SJCRH30 (cell line): Measurements from ENCODE around the gene SLC24A5. TPM values are rescaled to one million over a fixed set of nuclear protein-coding genes. Genes with fewer than 3 reads are reported as not detected.
A peak's percentile ranks its signal among the peaks of the same experiment; 100 is the strongest.

Source experiments
- DNase-seq, 2 experiments: peaks; one replicate each; pipeline ENCODE4 v3.0.0-alpha.2; 2015 to 2020
- H3K27ac ChIP-seq: fragments of 250-450 bp; sonication (Bioruptor Pico); 2 replicates; pipeline ENCODE4 v1.5.1; 2020; ENCODE audit warnings: mild to moderate bottlenecking, moderate library complexity
- H3K27me3 ChIP-seq: fragments of 250-450 bp; sonication (Bioruptor Pico); 2 replicates; pipeline ENCODE4 v1.5.1; 2020; ENCODE audit warnings: mild to moderate bottlenecking, moderate library complexity
- H3K36me3 ChIP-seq: fragments of 250-450 bp; sonication (Bioruptor Pico); 2 replicates; pipeline ENCODE4 v1.5.1; 2020; ENCODE audit warnings: mild to moderate bottlenecking, moderate library complexity
- H3K4me1 ChIP-seq: fragments of 250-450 bp; sonication (Bioruptor Pico); 2 replicates; pipeline ENCODE4 v1.5.1; 2020; ENCODE audit warnings: mild to moderate bottlenecking, moderate library complexity
- H3K4me3 ChIP-seq: fragments of 250-450 bp; sonication (Bioruptor Pico); 2 replicates; pipeline ENCODE4 v1.5.1; 2020; ENCODE audit warnings: mild to moderate bottlenecking, moderate library complexity
- H3K9me3 ChIP-seq: fragments of 250-450 bp; sonication (Bioruptor Pico); replicated peaks from 2 replicates; pipeline ENCODE4 v1.5.1; 2020; ENCODE audit warnings: mild to moderate bottlenecking, moderate library complexity
- total RNA-seq: library from RNA; depleted of rRNA; stranded (reverse); fragments of >200 nt; shearing (Covaris generic); gene quantifications from 2 replicates; pipeline ENCODE4 v1.2.3, GENCODE V29; 2014

The SLC24A5 gene
- total RNA-seq, 1 experiment from 2014 or later = not detected

- no peak overlapping the region for H3K27ac ChIP-seq
- no peaks in the 10 kb centered on the region for H3K27me3 ChIP-seq
- no peak overlapping the region for H3K4me3 ChIP-seq
- no peak for DNase-seq
- H3K9me3 ChIP-seq = no peaks in the 10 kb centered on the region
- H3K36me3 ChIP-seq = no peaks in the 10 kb centered on the region
- no peaks in the 10 kb centered on the region for H3K4me1 ChIP-seq
Measured at GRCh38 chr15:48097264-48097663, 23.5 kb upstream of the SLC24A5 start.

GRCh38 chr15:48101376-48101961 is 19.3 kb upstream of the SLC24A5 start:
- no peaks in the 10 kb centered on the region for H3K27me3 ChIP-seq
- H3K9me3 ChIP-seq = no peaks in the 10 kb centered on the region
- no peak overlapping the region for H3K4me3 ChIP-seq
- DNase-seq = no peak
- H3K36me3 ChIP-seq = no peaks in the 10 kb centered on the region
- no peak overlapping the region for H3K27ac ChIP-seq
- no peaks in the 10 kb centered on the region for H3K4me1 ChIP-seq

GRCh38 chr15:48102167-48102566 is 18.6 kb upstream of the SLC24A5 start:
- H3K27ac ChIP-seq = no peak overlapping the region
- no peaks in the 10 kb centered on the region for H3K27me3 ChIP-seq
- DNase-seq = no peak
- no peaks in the 10 kb centered on the region for H3K36me3 ChIP-seq
- no peaks in the 10 kb centered on the region for H3K4me1 ChIP-seq
- H3K4me3 ChIP-seq = no peak overlapping the region
- no peaks in the 10 kb centered on the region for H3K9me3 ChIP-seq

GRCh38 chr15:48103647-48104046 is 17.1 kb upstream of the SLC24A5 start:
- Histone ChIP-seq H3K27ac (no peak overlapping the region), H3K27me3 (no peaks in the 10 kb centered on the region; the same call in 1 of the 2 replicates), H3K9me3 (no peaks in the 10 kb centered on the region), H3K4me1 (no peaks in the 10 kb centered on the region), H3K4me3 (no peak overlapping the region), H3K36me3 (no peaks in the 10 kb centered on the region)
- DNase-seq = no peak

GRCh38 chr15:48105936-48106335 is 14.9 kb upstream of the SLC24A5 start:
- no peak for DNase-seq
- no peak overlapping the region for H3K27ac ChIP-seq
- H3K4me3 ChIP-seq = no peak overlapping the region
- no peaks in the 10 kb centered on the region for H3K36me3 ChIP-seq
- no peaks in the 10 kb centered on the region; the same call in 1 of the 2 replicates for H3K27me3 ChIP-seq
- H3K4me1 ChIP-seq = no peaks in the 10 kb centered on the region
- H3K9me3 ChIP-seq = no peaks in the 10 kb centered on the region

GRCh38 chr15:48109212-48109611 is 11.6 kb upstream of the SLC24A5 start:
- Histone ChIP-seq H3K9me3 (no peaks in the 10 kb centered on the region), H3K36me3 (no peaks in the 10 kb centered on the region), H3K4me3 (no peak overlapping the region), H3K27ac (no peak overlapping the region), H3K4me1 (no peaks in the 10 kb centered on the region), H3K27me3 (no peaks in the 10 kb centered on the region; the same call in 1 of the 2 replicates)
- no peak for DNase-seq

- H3K4me1 ChIP-seq = no peaks in the 10 kb centered on the region
- no peak overlapping the region for H3K4me3 ChIP-seq
- H3K36me3 ChIP-seq = no peaks in the 10 kb centered on the region
- no peak for DNase-seq
- no peaks in the 10 kb centered on the region; the same call in 1 of the 2 replicates for H3K27me3 ChIP-seq
- no peak overlapping the region for H3K27ac ChIP-seq
- no peaks in the 10 kb centered on the region for H3K9me3 ChIP-seq
Measured at GRCh38 chr15:48109856-48110531, 10.8 kb upstream of the SLC24A5 start.

- Histone ChIP-seq H3K9me3 (no peaks in the 10 kb centered on the region), H3K4me1 (no peaks in the 10 kb centered on the region), H3K36me3 (no peaks in the 10 kb centered on the region), H3K27me3 (no peaks in the 10 kb centered on the region; the same call in 1 of the 2 replicates), H3K4me3 (no peak overlapping the region), H3K27ac (no peak overlapping the region)
- DNase-seq = peak in 1 of 2 experiments; percentile 9
Measured at GRCh38 chr15:48112242-48112641, 8.5 kb upstream of the SLC24A5 start.

GRCh38 chr15:48119277-48119676 is 1.5 kb upstream of the SLC24A5 start:
- Histone ChIP-seq H3K36me3 (no peaks in the 10 kb centered on the region), H3K27me3 (no peaks in the 10 kb centered on the region), H3K27ac (no peak overlapping the region), H3K4me1 (no peaks in the 10 kb centered on the region), H3K4me3 (no peak overlapping the region), H3K9me3 (no peaks in the 10 kb centered on the region)
- no peak for DNase-seq

GRCh38 chr15:48121849-48122248 is 1.1 kb downstream of the SLC24A5 start:
- no peak overlapping the region for H3K27ac ChIP-seq
- no peak overlapping the region for H3K4me3 ChIP-seq
- no peaks in the 10 kb centered on the region for H3K27me3 ChIP-seq
- no peaks in the 10 kb centered on the region for H3K9me3 ChIP-seq
- no peak for DNase-seq
- no peaks in the 10 kb centered on the region for H3K36me3 ChIP-seq
- H3K4me1 ChIP-seq = no peaks in the 10 kb centered on the region

GRCh38 chr15:48126667-48127355 is 6.0 kb downstream of the SLC24A5 start:
- H3K9me3 ChIP-seq = no peaks in the 10 kb centered on the region
- H3K27me3 ChIP-seq = no peaks in the 10 kb centered on the region
- no peaks in the 10 kb centered on the region for H3K4me1 ChIP-seq
- DNase-seq = no peak
- no peaks in the 10 kb centered on the region for H3K36me3 ChIP-seq
- no peak overlapping the region for H3K4me3 ChIP-seq
- H3K27ac ChIP-seq = no peak overlapping the region

GRCh38 chr15:48131324-48131723 is 10.5 kb downstream of the SLC24A5 start:
- no peaks in the 10 kb centered on the region for H3K4me1 ChIP-seq
- H3K9me3 ChIP-seq = no peaks in the 10 kb centered on the region
- no peak overlapping the region for H3K27ac ChIP-seq
- no peaks in the 10 kb centered on the region for H3K36me3 ChIP-seq
- H3K4me3 ChIP-seq = no peak overlapping the region
- DNase-seq = no peak
- H3K27me3 ChIP-seq = no peaks in the 10 kb centered on the region

- Histone ChIP-seq H3K4me1 (no peaks in the 10 kb centered on the region), H3K27me3 (no peaks in the 10 kb centered on the region), H3K27ac (no peak overlapping the region), H3K36me3 (no peaks in the 10 kb centered on the region), H3K9me3 (no peaks in the 10 kb centered on the region), H3K4me3 (no peak overlapping the region)
- DNase-seq = no peak
Measured at GRCh38 chr15:48132874-48133273, 12.1 kb downstream of the SLC24A5 start.

GRCh38 chr15:48143856-48144255 is 23.1 kb downstream of the SLC24A5 start:
- Histone ChIP-seq H3K4me3 (no peak overlapping the region), H3K27me3 (no peaks in the 10 kb centered on the region), H3K36me3 (no peaks in the 10 kb centered on the region), H3K27ac (no peak overlapping the region), H3K9me3 (no peaks in the 10 kb centered on the region), H3K4me1 (no peaks in the 10 kb centered on the region)
- DNase-seq = no peak

- Histone ChIP-seq H3K4me1 (no peaks in the 10 kb centered on the region), H3K27me3 (no peaks in the 10 kb centered on the region), H3K4me3 (no peak overlapping the region), H3K9me3 (no peaks in the 10 kb centered on the region), H3K27ac (no peak overlapping the region), H3K36me3 (no peaks in the 10 kb centered on the region)
- DNase-seq = no peak
Measured at GRCh38 chr15:48144889-48145288, 24.1 kb downstream of the SLC24A5 start.
